Breast epithelium (tissue), 4 donors: ENCODE measurements around the gene ASTN2. TPM values are rescaled to one million over a fixed set of nuclear protein-coding genes. Genes with fewer than 3 reads are reported as not detected.

Experiments
- DNase-seq, 2 donors: peaks; one replicate each; pipeline ENCODE4 v3.0.0-alpha.2; 2019; ENCODE audit warnings: low spot score in 2 of 2
- H3K27ac ChIP-seq, 2 donors: fragments of 200-600 bp; sonication (generic) in 1 of 2; one replicate each; pipeline ENCODE4 v1.5.1; 2016 to 2019; ENCODE audit warnings: mild to moderate bottlenecking in 1 of 2
- H3K27me3 ChIP-seq, 2 donors: fragments of 200-600 bp; sonication (generic) in 1 of 2; one replicate each; pipeline versions ENCODE4 v1.5.1 to v1.6.0; 2017 to 2019; ENCODE audit warnings: control low read depth in 1 of 2, mild to moderate bottlenecking in 1 of 2
- H3K36me3 ChIP-seq: fragments of 200-600 bp; one replicate; pipeline ENCODE4 v1.5.1; 2019
- H3K4me1 ChIP-seq, 2 donors: fragments of 200-600 bp; sonication (generic); one replicate each; pipeline ENCODE4 v1.5.1; 2016 to 2019; ENCODE audit warnings: control low read depth in 1 of 2
- H3K4me3 ChIP-seq, 3 donors: fragments of 200-600 bp; sonication (generic); 1 replicate in 2 of 3; 2 replicates in 1 of 3; pipeline ENCODE4 v1.5.1; 2016 to 2019; ENCODE audit warnings: mild to moderate bottlenecking in 3 of 3, moderate library complexity in 2 of 3
- H3K9me3 ChIP-seq, 2 donors: fragments of 200-600 bp; sonication (generic) in 1 of 2; one replicate each; pipeline ENCODE4 v1.5.1; 2016 to 2019; ENCODE audit warnings: control low read depth in 1 of 2
- CTCF ChIP-seq, 3 donors: fragments of 450-650 bp; IDR thresholded peaks; one replicate each; pipeline ENCODE4 v1.5.1; 2016 to 2017; ENCODE audit warnings: antibody characterized with exemption in 3 of 3, mild to moderate bottlenecking in 3 of 3, moderate library complexity in 3 of 3
- POLR2A ChIP-seq: fragments of 450-650 bp; IDR thresholded peaks from one replicate; pipeline ENCODE4 v1.6.1; 2016; ENCODE audit warnings: antibody characterized with exemption, mild to moderate bottlenecking, moderate library complexity
- POLR2AphosphoS5 ChIP-seq, 3 donors: sonication (generic); formaldehyde crosslinking; IDR thresholded peaks; one replicate each; pipeline ENCODE4 v1.6.1; 2017; ENCODE audit warnings: antibody characterized with exemption in 3 of 3
- intact Hi-C: fragments of 100-400 bp; cut with DNase I; formaldehyde crosslinking; loops from one replicate; pipeline ENCODE4 v1.15.1; 2023; ENCODE audit warnings: low total_unique reads
- total RNA-seq, 3 donors: library from RNA; depleted of rRNA; stranded (reverse); fragments of >200 nt; gene quantifications; one replicate each; pipeline ENCODE4 v1.1.0, GENCODE V29; 2016

ASTN2 gene
- total RNA-seq, 3 donors from 2014 or later: 9.1 to 13.8 (median 9.8) TPM

DNA sequence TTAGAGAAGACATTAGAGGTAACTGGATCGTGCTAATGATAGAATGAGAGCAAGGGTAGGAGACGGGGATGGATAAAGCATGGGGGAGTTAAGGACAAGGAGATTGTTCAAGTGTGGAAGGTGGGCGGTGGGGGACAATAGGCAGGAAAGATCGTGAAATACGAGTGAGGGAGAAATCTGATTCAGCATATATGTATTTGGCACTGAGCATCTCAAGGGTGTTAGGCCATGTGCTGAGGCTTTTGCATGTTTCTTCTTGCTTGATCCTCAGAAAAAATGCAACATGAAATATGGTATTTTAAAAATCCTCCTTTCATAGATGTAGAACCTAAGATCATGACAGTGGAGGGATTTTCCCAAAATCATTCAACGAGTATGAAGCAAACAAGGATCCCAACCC is 1020.8 kb downstream of the ASTN2 start:
- TF ChIP-seq POLR2A (no peak), POLR2AphosphoS5 (IDR thresholded peaks at IDR 0.05) (no peak), CTCF (IDR thresholded peaks at IDR 0.05) (no peak)

DNA sequence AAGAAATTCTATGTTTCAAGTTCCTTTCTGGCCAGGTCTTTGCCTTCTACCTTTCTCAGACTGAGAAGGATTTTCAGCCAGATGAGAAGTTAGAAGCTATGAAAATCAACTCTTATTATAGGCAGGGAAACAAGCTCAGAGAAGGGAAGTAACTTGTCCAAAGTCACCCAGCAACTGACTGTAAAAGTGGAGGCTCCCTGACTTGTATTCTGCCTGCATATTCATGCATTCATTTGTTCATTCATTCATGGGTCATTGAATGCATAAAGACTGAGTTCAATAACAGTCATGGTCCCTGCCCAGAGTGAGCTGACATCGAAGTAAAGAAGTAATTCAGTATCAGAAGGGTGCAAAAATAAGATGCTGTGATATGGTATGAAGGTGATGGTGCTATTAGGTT is 1021.7 kb downstream of the ASTN2 start:
- H3K27ac ChIP-seq: no peak overlapping the region
- no peak for DNase-seq
- H3K27me3 ChIP-seq: no peaks in the 10 kb centered on the region
- no peaks in the 10 kb centered on the region for H3K9me3 ChIP-seq
- no peak overlapping the region for H3K4me3 ChIP-seq
- intact Hi-C loops: no loop called here
- no peaks in the 10 kb centered on the region for H3K36me3 ChIP-seq
- no peak for TF ChIP-seq POLR2A
- no peak for TF ChIP-seq POLR2AphosphoS5 (IDR thresholded peaks at IDR 0.05)
- TF ChIP-seq CTCF (IDR thresholded peaks at IDR 0.05): no peak
- H3K4me1 ChIP-seq: no peaks in the 10 kb centered on the region

More for the DNA sequence above, 1020.8 kb downstream of the ASTN2 start:
- Histone ChIP-seq H3K4me1 (no peaks in the 10 kb centered on the region), H3K9me3 (no peaks in the 10 kb centered on the region), H3K36me3 (no peaks in the 10 kb centered on the region), H3K27ac (no peak overlapping the region), H3K4me3 (no peak overlapping the region), H3K27me3 (no peaks in the 10 kb centered on the region)
- no peak for DNase-seq
- intact Hi-C loops: no loop called here

DNA sequence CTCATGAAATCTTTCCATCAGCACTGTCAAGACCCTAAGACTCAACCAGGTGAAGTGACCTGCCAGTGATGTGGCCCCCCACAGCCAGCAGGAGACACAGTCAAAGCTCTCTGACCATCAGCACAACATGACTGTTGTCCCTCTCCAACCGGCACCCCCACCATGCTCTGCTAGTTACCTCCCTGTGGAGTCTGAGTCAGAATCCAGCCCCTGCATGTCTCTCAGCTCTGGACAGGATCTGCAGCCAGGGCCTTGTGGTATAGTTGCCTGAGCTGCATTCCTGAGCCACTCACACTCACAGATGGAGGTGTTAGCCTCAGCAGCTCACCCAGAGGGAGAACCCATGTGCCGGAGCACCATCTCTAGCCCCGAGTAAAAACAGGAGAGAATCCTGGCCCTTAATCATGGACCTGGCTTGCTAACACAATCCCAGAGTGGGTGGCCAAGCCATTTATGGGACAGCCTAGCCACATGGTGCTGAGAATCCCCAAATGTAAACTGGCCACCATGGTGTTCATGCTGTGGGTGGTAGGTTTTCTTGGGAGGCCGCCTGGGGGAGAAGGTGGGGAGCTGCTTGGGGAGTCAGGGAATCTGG is 1023.5 kb downstream of the ASTN2 start:
- Histone ChIP-seq H3K27ac (no peak overlapping the region), H3K4me1 (no peaks in the 10 kb centered on the region), H3K36me3 (no peaks in the 10 kb centered on the region), H3K4me3 (no peak overlapping the region), H3K27me3 (no peaks in the 10 kb centered on the region), H3K9me3 (no peaks in the 10 kb centered on the region)
- intact Hi-C loops: no loop called here
- DNase-seq: no peak
- TF ChIP-seq POLR2A: no peak
- no peak for TF ChIP-seq POLR2AphosphoS5 (IDR thresholded peaks at IDR 0.05)
- TF ChIP-seq CTCF (IDR thresholded peaks at IDR 0.05): no peak

GRCh38 chr9:116390303-116391228 is 1024.3 kb downstream of the ASTN2 start:
- no peak for DNase-seq
- H3K27me3 ChIP-seq: no peaks in the 10 kb centered on the region
- H3K4me1 ChIP-seq: no peaks in the 10 kb centered on the region
- no peaks in the 10 kb centered on the region for H3K9me3 ChIP-seq
- H3K27ac ChIP-seq: no peak overlapping the region
- intact Hi-C loops: no loop called here
- H3K4me3 ChIP-seq: no peak overlapping the region
- no peaks in the 10 kb centered on the region for H3K36me3 ChIP-seq
- TF ChIP-seq POLR2AphosphoS5 (IDR thresholded peaks at IDR 0.05) (no peak), POLR2A (no peak), CTCF (IDR thresholded peaks at IDR 0.05) (no peak)
